ENCODE data around the gene ATXN7L1.

- TF ChIP-seq, protein P1, sequence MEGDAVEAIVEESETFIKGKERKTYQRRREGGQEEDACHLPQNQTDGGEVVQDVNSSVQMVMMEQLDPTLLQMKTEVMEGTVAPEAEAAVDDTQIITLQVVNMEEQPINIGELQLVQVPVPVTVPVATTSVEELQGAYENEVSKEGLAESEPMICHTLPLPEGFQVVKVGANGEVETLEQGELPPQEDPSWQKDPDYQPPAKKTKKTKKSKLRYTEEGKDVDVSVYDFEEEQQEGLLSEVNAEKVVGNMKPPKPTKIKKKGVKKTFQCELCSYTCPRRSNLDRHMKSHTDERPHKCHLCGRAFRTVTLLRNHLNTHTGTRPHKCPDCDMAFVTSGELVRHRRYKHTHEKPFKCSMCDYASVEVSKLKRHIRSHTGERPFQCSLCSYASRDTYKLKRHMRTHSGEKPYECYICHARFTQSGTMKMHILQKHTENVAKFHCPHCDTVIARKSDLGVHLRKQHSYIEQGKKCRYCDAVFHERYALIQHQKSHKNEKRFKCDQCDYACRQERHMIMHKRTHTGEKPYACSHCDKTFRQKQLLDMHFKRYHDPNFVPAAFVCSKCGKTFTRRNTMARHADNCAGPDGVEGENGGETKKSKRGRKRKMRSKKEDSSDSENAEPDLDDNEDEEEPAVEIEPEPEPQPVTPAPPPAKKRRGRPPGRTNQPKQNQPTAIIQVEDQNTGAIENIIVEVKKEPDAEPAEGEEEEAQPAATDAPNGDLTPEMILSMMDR (IDR thresholded peaks at IDR 0.05; ENCODE audit: low read depth, low read length) = no peak
- no peak for TF ChIP-seq EZH2phosphoT487 (IDR thresholded peaks at IDR 0.05; ENCODE audit: low read depth)
Observed at GRCh38 chr7:105887569-105888189, 11.3 kb upstream of the ATXN7L1 start.

All from OCI-LY3 (cell line).